ENCODE measurements around the gene IER5. TPM values are rescaled to one million over a fixed set of nuclear protein-coding genes. Genes with fewer than 3 reads are reported as not detected.

IER5 gene
- total RNA-seq, 1 donor from 2014 or later = 156 TPM

- POLR2A ChIA-PET = interaction anchor here (1.3 to 38.3 kb wide), 10 partner anchors 12 to 74 kb away, joined by 3 to 1783 read pairs (median 28); partner anchors contain the start of genes MR1 and STX6
- peak overlapping the region; percentile 94 for H3K4me3 Mint-ChIP-seq
- H3K27ac Mint-ChIP-seq = peak overlapping the region; percentile 95
- DNase-seq = no peak
- no peak for ATAC-seq (ENCODE audit: low read depth)
- no peaks in the 10 kb centered on the region for H3K9me3 Mint-ChIP-seq
- H3K4me1 Mint-ChIP-seq = peaks cover 64% of the 10 kb centered on the region
- no peaks in the 10 kb centered on the region for H3K27me3 Mint-ChIP-seq
- TF ChIP-seq CTCF (IDR thresholded peaks at IDR 0.05) = no peak
- peaks cover 69% of the 10 kb centered on the region for H3K36me3 Mint-ChIP-seq (ENCODE audit: low read depth)
- intact Hi-C loops (cut with micrococcal nuclease) = no loop called here
- CTCF ChIA-PET = interaction anchor here (1.6 to 4.0 kb wide), 5 partner anchors 13 to 59 kb away, joined by 6 to 62 read pairs (median 7); no protein-coding TSS in a partner anchor
Observed at GRCh38 chr1:181091309-181092040, 3.0 kb downstream of the IER5 start.

GRCh38 chr1:181092056-181092455, 3.6 kb downstream of the IER5 start:
- H3K4me1 Mint-ChIP-seq = peaks cover 61% of the 10 kb centered on the region
- peak overlapping the region; percentile 94 for H3K4me3 Mint-ChIP-seq
- no peak for DNase-seq
- peaks cover 69% of the 10 kb centered on the region for H3K36me3 Mint-ChIP-seq (ENCODE audit: low read depth)
- H3K27ac Mint-ChIP-seq = peak overlapping the region; percentile 56
- POLR2A ChIA-PET = interaction anchor here (1.3 to 38.3 kb wide), 5 partner anchors 11 to 69 kb away, joined by 3 to 1783 read pairs (median 15); no protein-coding TSS in a partner anchor
- CTCF ChIA-PET = interaction anchor here (1.9 to 4.0 kb wide), 3 partner anchors 13 to 50 kb away, joined by 6 to 62 read pairs (median 31); no protein-coding TSS in a partner anchor
- no peak for TF ChIP-seq CTCF (IDR thresholded peaks at IDR 0.05)
- no peak for ATAC-seq (ENCODE audit: low read depth)
- no peaks in the 10 kb centered on the region for H3K27me3 Mint-ChIP-seq
- no peaks in the 10 kb centered on the region for H3K9me3 Mint-ChIP-seq
- intact Hi-C loops (cut with micrococcal nuclease) = no loop called here

GRCh38 chr1:181092883-181093458, 4.5 kb downstream of the IER5 start:
- CTCF ChIA-PET = interaction anchor here (1.9 to 4.0 kb wide), 3 partner anchors 12 to 49 kb away, joined by 6 to 62 read pairs (median 31); no protein-coding TSS in a partner anchor
- H3K4me3 Mint-ChIP-seq = peak overlapping the region; percentile 75
- no peak for ATAC-seq (ENCODE audit: low read depth)
- POLR2A ChIA-PET = interaction anchor here (1.0 to 38.3 kb wide), 4 partner anchors 10 to 71 kb away, joined by 3 to 1783 read pairs (median 222); partner anchors contain the start of gene STX6
- intact Hi-C loops (cut with micrococcal nuclease) = no loop called here
- peaks cover 57% of the 10 kb centered on the region for H3K4me1 Mint-ChIP-seq
- H3K36me3 Mint-ChIP-seq (ENCODE audit: low read depth) = peaks cover 69% of the 10 kb centered on the region
- no peaks in the 10 kb centered on the region for H3K9me3 Mint-ChIP-seq
- TF ChIP-seq CTCF (IDR thresholded peaks at IDR 0.05) = no peak
- no peak for DNase-seq
- peak overlapping the region; percentile 70 for H3K27ac Mint-ChIP-seq
- H3K27me3 Mint-ChIP-seq = no peaks in the 10 kb centered on the region

GRCh38 chr1:181094416-181095212, 6.1 kb downstream of the IER5 start:
- intact Hi-C loops (cut with micrococcal nuclease) = no loop called here
- peak overlapping the region; percentile 25 for H3K27ac Mint-ChIP-seq
- ChIA-PET POLR2A (interaction anchor here (2.8 to 38.3 kb wide), 4 partner anchors 4 to 34 kb away, joined by 15 to 1783 read pairs (median 428); partner anchors contain the start of gene IER5), CTCF (interaction anchor here (0.6 to 1.0 kb wide), 3 partner anchors 11 to 48 kb away, joined by 3 read pairs; no protein-coding TSS in a partner anchor)
- no peak for TF ChIP-seq CTCF (IDR thresholded peaks at IDR 0.05)
- peaks cover 63% of the 10 kb centered on the region for H3K36me3 Mint-ChIP-seq (ENCODE audit: low read depth)
- H3K9me3 Mint-ChIP-seq = no peaks in the 10 kb centered on the region
- no peaks in the 10 kb centered on the region for H3K27me3 Mint-ChIP-seq
- peaks cover 67% of the 10 kb centered on the region for H3K4me1 Mint-ChIP-seq
- H3K4me3 Mint-ChIP-seq = no peak overlapping the region
- ATAC-seq (ENCODE audit: low read depth) = no peak
- no peak for DNase-seq
